Effector CD8-positive, alpha-beta T cell (primary cell): ENCODE data around the gene ZFPL1.
A peak's percentile ranks its signal among the peaks of the same experiment; 100 is the strongest.

ENCODE experiments used
- DNase-seq: peaks from one replicate; lab custom pipeline; 2025; lab: John Stamatoyannopoulos, UW
- total RNA-seq, 4 experiments: gene quantifications; one replicate each; lab custom pipeline; 2026; lab: John Stamatoyannopoulos, UW

Gene ZFPL1
- 35.6 to 44.7 (median 38.7) reads per million in 4 experiments for total RNA-seq

GRCh38 chr11:65083834-65084597 is at the start of gene ZFPL1, which contains the start of gene CDCA5:
Gene ZFPL1 (plus strand): TSS chr11:65084222. CDS start chr11:65084699, 477 bp downstream.
Gene CDCA5 (minus strand): TSS chr11:65084040. CDS start chr11:65083978, 62 bp downstream.
- DNase-seq: peak; percentile 93

GRCh38 chr11:65034423-65034822 is 49.6 kb upstream of the ZFPL1 start:
- no peak for DNase-seq

- DNase-seq: no peak
Observed at GRCh38 chr11:65035579-65035978, 48.4 kb upstream of the ZFPL1 start.

- no peak for DNase-seq
Observed at GRCh38 chr11:65036931-65037330, 47.1 kb upstream of the ZFPL1 start.

- no peak for DNase-seq
Observed at GRCh38 chr11:65040520-65040846, 43.5 kb upstream of the ZFPL1 start.

GRCh38 chr11:65040847-65041622 is 43.0 kb upstream of the ZFPL1 start, which contains the start of gene SAC3D1:
Gene SAC3D1 (plus strand): TSS chr11:65041210. CDS start chr11:65041293, 83 bp downstream.
- DNase-seq: peak; percentile 79

- no peak for DNase-seq
Observed at GRCh38 chr11:65042891-65043290, 41.1 kb upstream of the ZFPL1 start.

- no peak for DNase-seq
Observed at GRCh38 chr11:65043881-65044501, 40.0 kb upstream of the ZFPL1 start.

GRCh38 chr11:65045061-65045460 is 39.0 kb upstream of the ZFPL1 start:
- DNase-seq: no peak

GRCh38 chr11:65045728-65046127 is 38.3 kb upstream of the ZFPL1 start:
- no peak for DNase-seq

- peak; percentile 5 for DNase-seq
Observed at GRCh38 chr11:65047581-65048422, 36.2 kb upstream of the ZFPL1 start.

- DNase-seq: no peak
Observed at GRCh38 chr11:65051398-65051858, 32.6 kb upstream of the ZFPL1 start.

- no peak for DNase-seq
Observed at GRCh38 chr11:65053827-65054508, 30.1 kb upstream of the ZFPL1 start.

GRCh38 chr11:65055538-65055937 is 28.5 kb upstream of the ZFPL1 start:
- DNase-seq: no peak

- DNase-seq: no peak
Observed at GRCh38 chr11:65056999-65057398, 27.0 kb upstream of the ZFPL1 start.

- DNase-seq: no peak
Observed at GRCh38 chr11:65057526-65057925, 26.5 kb upstream of the ZFPL1 start.

- DNase-seq: no peak
Observed at GRCh38 chr11:65058012-65058411, 26.0 kb upstream of the ZFPL1 start.

GRCh38 chr11:65058419-65059054 is 25.5 kb upstream of the ZFPL1 start, which contains the start of gene NAALADL1:
Gene NAALADL1 (minus strand): TSS chr11:65058553. CDS start chr11:65058521, 32 bp downstream.
- DNase-seq: no peak

- DNase-seq: no peak
Observed at GRCh38 chr11:65059523-65059922, 24.5 kb upstream of the ZFPL1 start.
